Measurements from ENCODE around the gene PPP1CC.

GRCh38 chr12:110765111-110765510 is 22.4 kb upstream of the PPP1CC start:
- TF ChIP-seq CTCF (IDR thresholded peaks at IDR 0.05) (no peak), POLR2A (IDR thresholded peaks at IDR 0.05) (no peak)
